DMS114 treated with DMSO at 0.1 percent for 48 hours (cell line): ENCODE results near the gene DGUOK.

Source experiments
- DNase-seq: peaks from one replicate; lab custom pipeline; 2025; ENCODE audit not compliant: unreplicated experiment; lab: John Stamatoyannopoulos, UW

DGUOK gene

GRCh38 chr2:73976803-73977202, 50.1 kb downstream of the DGUOK start:
- DNase-seq, result no peak

DNA sequence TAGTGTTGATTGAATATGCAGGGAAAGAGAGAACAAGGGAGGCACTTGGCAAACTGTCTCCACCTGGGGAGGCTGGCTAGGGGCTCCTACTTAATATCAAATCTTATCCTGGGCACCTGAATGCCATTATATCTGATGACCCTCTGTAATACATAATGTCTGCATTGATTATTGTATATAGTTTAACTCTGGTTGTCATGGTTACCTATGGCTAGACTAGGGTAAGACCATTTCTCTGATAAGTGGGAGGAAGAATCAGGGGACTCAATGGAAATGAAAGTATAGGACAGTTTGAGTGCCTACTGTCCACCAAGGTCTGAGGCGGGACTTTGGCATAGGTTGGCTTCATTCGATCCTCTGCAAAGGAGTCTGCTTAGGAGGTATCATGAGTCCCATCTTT, 50.8 kb downstream of the DGUOK start:
- DNase-seq, result no peak

DNA sequence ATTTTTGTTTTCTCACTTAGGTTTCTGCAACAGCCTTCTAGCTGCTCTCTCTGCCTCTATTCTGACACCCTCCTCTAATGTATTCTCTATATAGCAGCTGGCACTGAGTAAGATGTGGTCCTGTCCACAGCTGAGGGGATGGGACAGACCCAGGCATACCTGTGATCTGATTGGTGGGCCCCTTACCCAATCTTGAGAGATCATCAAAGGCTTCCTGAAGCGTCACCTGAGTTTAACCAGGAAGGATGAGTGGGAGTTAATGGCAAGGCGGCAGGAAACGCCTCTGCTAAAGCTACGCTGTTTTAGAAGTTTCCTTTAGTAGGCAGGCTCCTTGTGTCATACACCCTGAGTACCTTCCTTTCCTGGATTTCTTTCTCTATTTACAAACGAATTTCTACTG, 52.3 kb downstream of the DGUOK start:
- DNase-seq, result no peak

- no peak for DNase-seq
These were observed 53.0 kb downstream of the DGUOK start for GRCh38 chr2:73979686-73980085.

- DNase-seq, result no peak
These were observed 53.9 kb downstream of the DGUOK start for GRCh38 chr2:73980566-73980965.

DNA sequence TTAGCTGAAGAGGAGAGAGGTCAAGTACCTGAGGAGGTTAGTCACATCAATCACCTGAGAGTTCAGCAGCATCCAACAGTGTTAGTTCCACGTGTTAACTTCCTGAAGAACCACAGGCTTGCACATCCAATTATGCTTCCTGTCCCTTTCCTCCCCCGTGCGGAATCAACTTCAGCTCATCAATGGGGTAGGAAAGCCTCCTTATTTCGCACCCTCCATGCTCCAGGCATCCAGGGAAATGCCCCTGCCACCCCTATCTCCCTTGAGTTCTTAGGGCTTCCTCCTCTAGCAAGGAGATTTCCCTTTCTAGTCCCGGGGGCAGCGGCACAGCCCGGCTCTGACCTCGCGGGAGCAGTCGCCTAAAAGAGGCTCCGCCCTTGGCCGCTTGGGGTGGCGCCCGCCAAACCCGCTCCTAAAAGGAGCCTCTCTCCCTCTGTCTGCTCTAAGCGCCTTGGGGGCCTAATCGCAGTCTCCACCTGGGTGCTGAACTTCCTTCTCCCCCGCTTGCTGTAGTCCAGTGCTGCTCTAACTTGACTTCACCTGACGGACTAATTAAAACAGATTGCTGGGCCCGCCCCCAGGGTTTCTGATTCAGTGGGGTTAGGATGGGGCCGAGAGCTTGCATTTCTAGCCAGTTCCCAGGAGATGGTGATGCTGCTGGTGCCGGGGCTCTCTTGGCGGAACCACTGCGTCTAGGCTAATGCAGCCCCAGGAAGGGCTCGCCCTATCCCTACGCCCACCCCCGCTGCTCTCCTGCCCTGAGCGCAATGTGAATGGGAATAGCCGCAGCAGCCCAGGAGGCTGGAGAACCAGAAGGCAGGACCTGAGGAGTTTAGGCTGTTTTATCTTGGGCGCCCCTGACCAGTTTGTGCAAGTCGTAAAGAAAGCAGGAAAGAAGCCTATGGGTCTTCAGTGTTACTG, 54.7 kb downstream of the DGUOK start:
- DNase-seq, result no peak

DNA sequence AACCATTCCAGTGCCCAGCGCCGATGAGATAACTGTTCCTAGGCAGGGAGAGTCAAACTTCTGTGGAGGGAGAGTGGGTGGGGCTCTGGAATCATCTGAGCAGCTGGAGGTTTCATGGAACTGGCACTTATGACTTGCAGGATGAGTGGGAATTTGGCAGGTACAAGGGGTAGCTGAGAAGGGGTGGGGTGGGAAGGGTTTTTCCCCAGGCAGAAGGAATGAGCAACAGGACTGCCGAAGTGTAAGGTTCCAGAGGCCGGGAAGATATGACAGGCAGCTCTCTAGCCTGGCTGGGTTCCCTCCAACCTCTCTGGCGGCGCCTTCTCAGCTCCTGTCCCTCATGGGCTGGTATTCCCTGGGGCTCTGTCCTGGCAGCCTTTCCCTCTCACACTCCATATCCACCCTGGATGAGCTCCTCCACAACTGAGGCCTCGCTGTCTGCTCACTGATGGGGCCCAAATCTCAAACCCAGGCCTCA, 55.5 kb downstream of the DGUOK start:
- DNase-seq, result no peak

GRCh38 chr2:73983322-73984202, 56.9 kb downstream of the DGUOK start:
- peak; percentile 17 for DNase-seq

DNA sequence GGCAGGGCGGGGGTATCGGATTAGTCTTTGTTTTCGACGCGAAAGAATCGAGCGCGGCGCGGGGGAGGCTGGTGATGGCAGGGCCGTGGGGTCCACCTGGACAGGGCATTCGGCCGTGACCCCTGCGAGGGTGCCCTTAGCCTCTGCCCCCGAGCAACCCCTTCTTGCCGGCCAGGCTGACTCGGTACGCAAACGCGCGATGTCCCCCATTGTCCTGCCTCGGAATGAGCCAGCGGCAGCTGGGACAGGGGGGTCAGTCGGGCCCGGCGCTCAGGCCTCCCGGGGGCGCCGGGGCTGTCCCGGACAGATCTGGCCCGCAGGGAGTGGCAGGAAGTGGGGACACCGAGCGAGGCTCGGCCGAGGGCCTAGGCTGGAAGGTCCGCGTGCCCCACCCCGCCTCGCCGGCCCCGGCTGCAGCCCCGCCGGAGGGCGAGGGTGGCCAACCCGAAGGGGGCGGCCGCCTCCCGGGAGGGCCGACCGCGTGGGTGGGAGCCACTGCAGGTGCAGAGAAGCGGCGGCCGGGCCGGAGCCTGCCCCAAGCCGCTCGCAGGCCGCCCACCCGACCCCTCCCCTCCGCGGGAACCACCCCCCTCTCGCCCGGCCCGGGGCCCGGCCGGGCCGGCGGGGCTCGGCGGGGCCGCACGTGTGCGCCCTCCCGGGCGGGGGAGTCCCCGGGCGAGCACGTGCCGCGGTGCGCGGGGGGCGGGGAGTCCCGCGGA, 57.7 kb downstream of the DGUOK start, which contains the start of gene TET3:
Gene TET3 (plus strand): TSS at position 708 of the 719 bp plus-strand sequence. CDS start 1,494 bp downstream, outside the sequence.
- no peak for DNase-seq

GRCh38 chr2:73984922-73985307, 58.2 kb downstream of the DGUOK start:
- no peak for DNase-seq

DNA sequence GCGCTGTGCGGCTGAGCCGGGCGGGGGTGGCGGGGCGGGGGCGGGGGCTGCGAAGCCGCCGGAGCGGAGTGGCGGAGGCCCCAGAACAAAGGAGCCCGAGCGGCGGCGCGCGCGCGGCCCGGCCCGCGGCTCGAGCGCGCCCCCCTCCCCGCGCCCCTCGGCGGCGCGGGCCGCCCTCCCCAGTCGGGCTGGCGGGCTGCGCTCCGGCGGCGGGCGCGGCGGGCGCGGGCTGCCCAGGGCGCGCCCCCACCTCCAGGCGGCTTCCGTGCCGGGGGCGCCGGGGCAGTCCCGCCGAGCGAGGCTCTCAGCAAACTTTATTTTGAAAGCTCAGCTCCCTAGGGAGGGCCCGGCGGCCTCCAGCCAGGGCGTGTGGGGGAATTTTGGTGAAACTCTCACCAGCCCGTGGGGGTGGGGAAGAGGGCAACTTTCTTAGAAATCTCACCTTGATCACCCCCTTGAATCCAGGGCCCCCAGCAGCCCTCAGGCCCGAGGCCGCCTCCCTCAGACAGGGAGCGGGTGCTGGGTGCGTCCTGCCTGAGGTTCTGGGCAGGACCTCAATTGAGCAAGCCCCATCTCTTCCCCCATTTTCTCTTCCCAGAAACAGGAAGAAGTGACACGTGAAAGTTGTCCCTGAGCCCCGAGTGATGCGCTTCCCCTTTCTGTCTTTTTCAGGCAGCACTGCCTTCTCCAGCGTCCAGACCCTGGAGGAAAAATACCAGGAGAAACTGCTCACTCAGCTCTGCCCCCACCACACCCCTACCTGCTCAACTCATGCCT, 58.8 kb downstream of the DGUOK start:
- no peak for DNase-seq

DNA sequence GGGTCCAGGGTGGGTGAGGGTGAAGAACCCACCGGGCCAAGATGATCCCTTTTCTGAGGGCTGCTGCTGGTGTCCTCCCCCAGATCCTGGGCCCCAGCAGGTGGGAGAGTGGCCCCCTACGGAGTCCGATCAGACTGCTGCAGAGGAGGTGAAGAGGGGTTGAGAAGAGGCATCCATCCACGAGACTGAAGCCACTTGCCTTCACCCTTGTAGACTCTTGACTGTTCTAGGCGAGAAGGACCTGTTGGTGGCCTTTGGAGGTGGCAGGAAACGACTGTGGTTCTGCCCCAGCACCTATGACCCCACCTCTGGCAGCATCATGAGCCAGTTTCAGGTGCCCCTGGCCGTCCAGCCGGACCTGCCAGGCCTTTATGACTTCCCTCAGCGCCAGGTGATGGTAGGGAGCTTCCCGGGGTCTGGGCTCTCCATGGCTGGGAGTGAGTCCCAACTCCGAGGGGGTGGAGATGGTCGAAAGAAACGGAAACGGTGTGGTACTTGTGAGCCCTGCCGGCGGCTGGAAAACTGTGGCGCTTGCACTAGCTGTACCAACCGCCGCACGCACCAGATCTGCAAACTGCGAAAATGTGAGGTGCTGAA, 59.5 kb downstream of the DGUOK start:
- no peak for DNase-seq

- DNase-seq, result peak; percentile 27
These were observed 60.6 kb downstream of the DGUOK start for GRCh38 chr2:73987109-73987947.

DNA sequence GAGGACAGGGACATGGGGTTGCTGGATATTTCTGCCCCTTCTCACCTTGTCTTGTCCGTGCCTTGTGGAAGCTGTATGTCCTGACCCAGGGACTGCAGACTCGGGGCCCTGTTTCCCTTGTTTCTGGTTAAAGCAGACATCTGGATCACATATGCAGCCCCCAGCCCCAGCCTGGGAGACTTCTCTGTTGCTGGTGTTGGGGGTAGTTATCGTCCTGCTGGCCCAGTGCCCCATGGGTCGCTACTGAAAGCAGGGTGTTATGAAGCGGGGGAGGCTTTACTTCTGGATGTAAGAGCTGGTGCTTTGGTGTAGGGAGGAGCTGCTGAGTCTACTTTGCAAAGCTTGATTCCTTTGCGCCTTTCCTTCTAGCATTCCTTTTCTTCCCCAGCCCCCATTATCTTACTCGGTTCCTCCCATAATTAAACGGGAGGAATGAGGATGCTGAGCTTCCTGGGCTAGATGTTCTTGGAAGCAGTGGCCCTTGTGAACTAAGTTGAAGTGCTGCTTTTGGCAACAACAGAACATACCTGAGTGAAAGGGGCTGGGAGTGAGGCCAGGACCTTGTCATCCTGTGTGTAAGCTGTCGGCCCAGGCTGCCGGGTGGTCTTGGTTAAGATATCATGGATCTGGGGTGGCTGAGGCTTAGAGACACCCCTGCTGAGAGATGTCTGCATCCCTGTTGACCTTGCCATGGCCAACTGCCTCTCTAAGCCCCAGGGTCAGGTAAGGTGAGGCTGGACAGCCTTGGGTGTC, 61.4 kb downstream of the DGUOK start:
- DNase-seq, result no peak

- DNase-seq, result no peak
These were observed 63.3 kb downstream of the DGUOK start for GRCh38 chr2:73989972-73990371.

- DNase-seq, result no peak
These were observed 63.9 kb downstream of the DGUOK start for GRCh38 chr2:73990531-73990930.

DNA sequence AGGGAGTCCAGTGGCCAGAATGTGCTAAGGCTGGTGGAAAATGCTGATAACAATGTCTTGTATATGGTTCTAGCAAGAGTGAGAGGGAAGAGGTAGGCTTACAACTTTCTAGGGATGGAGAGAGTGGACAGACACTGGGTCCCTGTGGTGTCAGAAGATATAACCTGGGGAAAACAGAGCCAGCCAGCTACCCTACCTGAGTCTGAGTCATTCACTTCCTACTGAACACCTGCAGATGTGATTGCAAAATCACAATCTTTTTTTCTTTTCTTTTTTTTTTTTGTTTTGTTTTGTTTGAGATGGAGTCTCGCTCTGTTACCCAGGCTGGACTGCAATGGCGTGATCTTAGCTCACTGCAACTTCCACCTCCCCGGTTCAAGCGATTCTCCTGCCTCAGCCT, 65.4 kb downstream of the DGUOK start:
- no peak for DNase-seq

- no peak for DNase-seq
These were observed 66.7 kb downstream of the DGUOK start for GRCh38 chr2:73993376-73993775.
